Osteocyte (in vitro differentiated cells): Measurements from ENCODE around the gene SHISA8. TPM values are rescaled to one million over a fixed set of nuclear protein-coding genes. Genes with fewer than 3 reads are reported as not detected.
"Not testable (repeated sequence)": the region's sequence is repeated elsewhere in the genome, so short reads cannot be mapped to it uniquely, and the experiment has no call there.

ENCODE experiments used
- DNase-seq: peaks from one replicate; pipeline ENCODE4 v3.0.0; 2021; ENCODE audit warnings: mixed read lengths; ENCODE audit not compliant: unreplicated experiment; ENCODE audit errors: extremely low spot score
- H3K27ac Mint-ChIP-seq: one replicate; pipeline ENCODE4 v1.8.0; 2021; ENCODE audit warnings: mild to moderate bottlenecking, mixed read lengths; ENCODE audit not compliant: unreplicated experiment
- H3K27me3 Mint-ChIP-seq: one replicate; pipeline ENCODE4 v1.8.0; 2021; ENCODE audit warnings: mixed read lengths; ENCODE audit not compliant: unreplicated experiment
- H3K36me3 Mint-ChIP-seq: one replicate; pipeline ENCODE4 v1.8.0; 2021; ENCODE audit warnings: mixed read lengths; ENCODE audit not compliant: unreplicated experiment
- H3K4me1 Mint-ChIP-seq: one replicate; pipeline ENCODE4 v1.8.0; 2021; ENCODE audit warnings: mixed read lengths; ENCODE audit not compliant: unreplicated experiment
- H3K4me3 Mint-ChIP-seq: one replicate; pipeline ENCODE4 v1.8.0; 2021; ENCODE audit warnings: mild to moderate bottlenecking, moderate library complexity, mixed read lengths; ENCODE audit not compliant: unreplicated experiment
- H3K9me3 Mint-ChIP-seq: one replicate; pipeline ENCODE4 v1.8.0; 2021; ENCODE audit warnings: mixed read lengths; ENCODE audit not compliant: unreplicated experiment
- CTCF ChIP-seq: fragments of 200-600 bp; sonication (generic); IDR thresholded peaks from 2 replicates; pipeline ENCODE4 v1.5.0; 2021; ENCODE audit warnings: antibody characterized with exemption, mild to moderate bottlenecking, moderate library complexity
- total RNA-seq: library from RNA; stranded (reverse); gene quantifications from 2 replicates; pipeline ENCODE4 v1.2.1, GENCODE V29; 2021

The SHISA8 gene
- total RNA-seq, 1 donor from 2014 or later, result not detected

GRCh38 chr22:41874090-41874489 lies 40.8 kb downstream of the SHISA8 start:
- H3K36me3 Mint-ChIP-seq, result peaks cover 51% of the 10 kb centered on the region
- no peak for DNase-seq
- no peaks in the 10 kb centered on the region for H3K27me3 Mint-ChIP-seq
- no peak overlapping the region for H3K27ac Mint-ChIP-seq
- H3K4me1 Mint-ChIP-seq, result no peaks in the 10 kb centered on the region
- no peaks in the 10 kb centered on the region for H3K9me3 Mint-ChIP-seq
- no peak overlapping the region for H3K4me3 Mint-ChIP-seq
- no peak for TF ChIP-seq CTCF

GRCh38 chr22:41873391-41873790 lies 41.5 kb downstream of the SHISA8 start:
- no peak for DNase-seq
- Mint-ChIP-seq H3K9me3 (no peaks in the 10 kb centered on the region), H3K36me3 (peaks cover 50% of the 10 kb centered on the region), H3K4me1 (no peaks in the 10 kb centered on the region), H3K27ac (no peak overlapping the region), H3K27me3 (no peaks in the 10 kb centered on the region), H3K4me3 (no peak overlapping the region)
- no peak for TF ChIP-seq CTCF

GRCh38 chr22:41870786-41871185 lies 44.1 kb downstream of the SHISA8 start:
- H3K4me1 Mint-ChIP-seq, result no peaks in the 10 kb centered on the region

GRCh38 chr22:41870081-41870480 lies 44.8 kb downstream of the SHISA8 start:
- not testable (repeated sequence) for H3K27me3 Mint-ChIP-seq, DNase-seq, H3K27ac Mint-ChIP-seq, H3K4me3 Mint-ChIP-seq, H3K9me3 Mint-ChIP-seq, H3K4me1 Mint-ChIP-seq
- H3K36me3 Mint-ChIP-seq, result peaks cover 29% of the 10 kb centered on the region

More at GRCh38 chr22:41870786-41871185, 44.1 kb downstream of the SHISA8 start:
- no peak for TF ChIP-seq CTCF
- no peak overlapping the region for H3K4me3 Mint-ChIP-seq
- no peak for DNase-seq
- H3K36me3 Mint-ChIP-seq, result peaks cover 32% of the 10 kb centered on the region
- H3K9me3 Mint-ChIP-seq, result no peaks in the 10 kb centered on the region
- H3K27ac Mint-ChIP-seq, result no peak overlapping the region
- no peaks in the 10 kb centered on the region for H3K27me3 Mint-ChIP-seq

- H3K9me3 Mint-ChIP-seq, result no peaks in the 10 kb centered on the region
- H3K4me1 Mint-ChIP-seq, result peaks cover 3% of the 10 kb centered on the region
- no peak for TF ChIP-seq CTCF
- no peak overlapping the region for H3K4me3 Mint-ChIP-seq
- H3K27ac Mint-ChIP-seq, result no peak overlapping the region
- no peaks in the 10 kb centered on the region for H3K27me3 Mint-ChIP-seq
- no peak for DNase-seq
- peaks cover 24% of the 10 kb centered on the region for H3K36me3 Mint-ChIP-seq
Observed at GRCh38 chr22:41868556-41868955, 46.3 kb downstream of the SHISA8 start.

- no peak for TF ChIP-seq CTCF
- peaks cover 39% of the 10 kb centered on the region for H3K4me1 Mint-ChIP-seq
- H3K36me3 Mint-ChIP-seq, result no peaks in the 10 kb centered on the region
- no peaks in the 10 kb centered on the region for H3K27me3 Mint-ChIP-seq
- no peak overlapping the region for H3K4me3 Mint-ChIP-seq
- no peak for DNase-seq
- no peak overlapping the region for H3K27ac Mint-ChIP-seq
- no peaks in the 10 kb centered on the region for H3K9me3 Mint-ChIP-seq
Observed at GRCh38 chr22:41863472-41863871, 51.4 kb downstream of the SHISA8 start.
